Neuronal stem cell (in vitro differentiated cells): Measurements from ENCODE around the gene BANF2.

Source experiments
- DNase-seq: peaks from one replicate; pipeline ENCODE4 v3.0.0-alpha.2; 2013; ENCODE audit warnings: low spot score
- H2AFZ ChIP-seq: one replicate; pipeline ENCODE4 v1.6.1; 2013; ENCODE audit warnings: mild to moderate bottlenecking, low read length, inconsistent platforms
- H2AK5ac ChIP-seq: 2 replicates; pipeline ENCODE4 v1.6.1; 2013; ENCODE audit warnings: low read depth, mild to moderate bottlenecking, inconsistent platforms, low read length, moderate library complexity, mixed read lengths
- H2BK120ac ChIP-seq: 2 replicates; pipeline ENCODE4 v1.6.1; 2013; ENCODE audit warnings: low read depth, mild to moderate bottlenecking, inconsistent platforms, low read length, moderate library complexity, mixed read lengths
- H2BK12ac ChIP-seq: one replicate; pipeline ENCODE4 v1.6.1; 2013; ENCODE audit warnings: low read length, inconsistent platforms
- H2BK15ac ChIP-seq: 2 replicates; pipeline ENCODE4 v1.6.1; 2013; ENCODE audit warnings: mild to moderate bottlenecking, low read length, inconsistent platforms, mixed read lengths
- H2BK5ac ChIP-seq: one replicate; pipeline ENCODE4 v1.6.1; 2013; ENCODE audit warnings: inconsistent platforms, mild to moderate bottlenecking, low read length, moderate library complexity
- H3K14ac ChIP-seq: one replicate; pipeline ENCODE4 v1.6.1; 2013; ENCODE audit warnings: low read length, inconsistent platforms
- H3K18ac ChIP-seq: 2 replicates; pipeline ENCODE4 v1.6.1; 2013; ENCODE audit warnings: low read length, inconsistent platforms
- H3K23ac ChIP-seq: 2 replicates; pipeline ENCODE4 v1.6.1; 2013; ENCODE audit warnings: low read depth, mild to moderate bottlenecking, mixed read lengths, low read length, inconsistent platforms; ENCODE audit not compliant: poor library complexity
- H3K27ac ChIP-seq: replicated peaks from 3 replicates; pipeline ENCODE4 v1.5.1; 2013; ENCODE audit warnings: low read length, inconsistent platforms
- H3K27me3 ChIP-seq, 3 experiments: 2 replicates each; pipeline ENCODE4 v1.6.1; 2013; ENCODE audit warnings: low read length in 3 of 3, mild to moderate bottlenecking in 2 of 3, inconsistent platforms in 1 of 3, low read depth in 1 of 3, mixed read lengths in 1 of 3, moderate library complexity in 1 of 3; ENCODE audit not compliant: control insufficient read depth in 3 of 3, insufficient read depth in 3 of 3
- H3K36me3 ChIP-seq, 2 donors: replicated peaks in 1 of 2; 2 replicates each; pipeline ENCODE4 v1.6.1; 2013; ENCODE audit warnings: low read length in 2 of 2; ENCODE audit not compliant: control insufficient read depth in 2 of 2, insufficient read depth in 2 of 2
- H3K4ac ChIP-seq: 2 replicates; pipeline ENCODE4 v1.6.1; 2013; ENCODE audit warnings: inconsistent platforms, mild to moderate bottlenecking, low read length, moderate library complexity
- H3K4me1 ChIP-seq, 2 donors: 1 replicate in 1 of 2; 2 replicates in 1 of 2; pipeline ENCODE4 v1.6.1; 2013; ENCODE audit warnings: low read length in 2 of 2, low read depth in 1 of 2; ENCODE audit not compliant: control insufficient read depth in 2 of 2, insufficient read depth in 1 of 2
- H3K4me2 ChIP-seq: one replicate; pipeline ENCODE4 v1.6.1; 2013; ENCODE audit warnings: mild to moderate bottlenecking, low read length, inconsistent platforms; ENCODE audit not compliant: insufficient read depth, poor library complexity, severe bottlenecking
- H3K4me3 ChIP-seq, 2 donors: 2 replicates each; pipeline ENCODE4 v1.5.1; 2013; ENCODE audit warnings: low read length in 2 of 2, mild to moderate bottlenecking in 2 of 2, inconsistent platforms in 1 of 2, moderate library complexity in 1 of 2
- H3K79me1 ChIP-seq: one replicate; pipeline ENCODE4 v1.6.1; 2013; ENCODE audit warnings: low read depth, mild to moderate bottlenecking, inconsistent platforms, low read length, moderate library complexity
- H3K9ac ChIP-seq: one replicate; pipeline ENCODE4 v1.6.1; 2013; ENCODE audit warnings: mild to moderate bottlenecking, low read depth, low read length, inconsistent platforms; ENCODE audit not compliant: poor library complexity
- H3K9me3 ChIP-seq, 2 donors: replicated peaks in 1 of 2; 2 replicates each; pipeline versions ENCODE3 to v1.6.1; 2013; ENCODE audit warnings: low read length in 2 of 2, mild to moderate bottlenecking in 2 of 2, inconsistent platforms in 1 of 2, low read depth in 1 of 2, mixed read lengths in 1 of 2, moderate library complexity in 1 of 2; ENCODE audit not compliant: control insufficient read depth in 2 of 2, insufficient read depth in 1 of 2
- H4K8ac ChIP-seq: one replicate; pipeline ENCODE4 v1.6.1; 2013; ENCODE audit warnings: low read depth, mild to moderate bottlenecking, inconsistent platforms, low read length, moderate library complexity
- H4K91ac ChIP-seq: one replicate; pipeline ENCODE4 v1.6.1; 2013; ENCODE audit warnings: low read length, low read depth, mild to moderate bottlenecking, inconsistent platforms; ENCODE audit not compliant: poor library complexity
- WGBS, 2 donors: extraction: QIAGEN DNeasy Blood & Tissue Kit; methylation state at CpG; one replicate each; pipeline ENCODE4 v1.1.7; 2013; ENCODE audit warnings: missing lambda C conversion rate in 2 of 2, mixed read lengths in 1 of 2; ENCODE audit not compliant: insufficient read length in 2 of 2, insufficient replicate concordance in 1 of 2; ENCODE audit errors: extremely low coverage in 2 of 2; 5-methylcytosine and 5-hydroxymethylcytosine counted together

The BANF2 gene

GRCh38 chr20:17694767-17695166 lies 5.0 kb upstream of the BANF2 start:
- Histone ChIP-seq H3K36me3 (no peaks in the 10 kb centered on the region), H3K27ac (no peak overlapping the region), H4K8ac (no peak overlapping the region), H3K27me3 (peaks cover 0 to 24% (median 0%) of the 10 kb centered on the region in 3 experiments), H3K14ac (no peak overlapping the region), H3K9ac (no peak overlapping the region), H2AFZ (no peak overlapping the region), H3K18ac (no peak overlapping the region), H4K91ac (no peak overlapping the region), H3K79me1 (no peaks in the 10 kb centered on the region), H2BK5ac (no peak overlapping the region), H3K9me3 (peaks cover 3 to 4% of the 10 kb centered on the region in 2 donors), H2AK5ac (no peak overlapping the region), H3K4me1 (no peaks in the 10 kb centered on the region), H2BK15ac (no peak overlapping the region), H2BK120ac (no peak overlapping the region), H3K4ac (no peak overlapping the region), H2BK12ac (no peak overlapping the region), H3K23ac (no peak overlapping the region), H3K4me3 (no peak overlapping the region), H3K4me2 (no peak overlapping the region)
- WGBS, 2 donors: no CpG with 5 or more reads among the region's 3 CpGs
- DNase-seq: no peak

- Histone ChIP-seq H2AK5ac (no peak overlapping the region), H3K18ac (no peak overlapping the region), H2BK15ac (no peak overlapping the region), H3K4ac (no peak overlapping the region), H2BK12ac (no peak overlapping the region), H3K4me3 (no peak overlapping the region), H4K8ac (no peak overlapping the region), H4K91ac (no peak overlapping the region), H3K4me1 (no peaks in the 10 kb centered on the region), H3K36me3 (no peaks in the 10 kb centered on the region), H3K4me2 (no peak overlapping the region), H2BK5ac (no peak overlapping the region), H3K9me3 (no peaks in the 10 kb centered on the region), H3K27me3 (peaks cover 0 to 38% (median 0%) of the 10 kb centered on the region in 3 experiments), H3K27ac (no peak overlapping the region), H3K9ac (no peak overlapping the region), H2AFZ (no peak overlapping the region), H3K79me1 (no peaks in the 10 kb centered on the region), H3K14ac (no peak overlapping the region), H3K23ac (no peak overlapping the region), H2BK120ac (no peak overlapping the region)
- WGBS, 2 donors: no CpG with 5 or more reads among the region's 1 CpG
- DNase-seq: no peak
Observed at GRCh38 chr20:17696287-17696686, 3.5 kb upstream of the BANF2 start.

- H2BK12ac ChIP-seq: no peak overlapping the region
- H3K79me1 ChIP-seq: no peaks in the 10 kb centered on the region
- H3K4me2 ChIP-seq: no peak overlapping the region
Observed at GRCh38 chr20:17697171-17697570, 2.6 kb upstream of the BANF2 start.

GRCh38 chr20:17698384-17698783 lies 1.4 kb upstream of the BANF2 start:
- H3K18ac ChIP-seq: no peak overlapping the region
- no CpG with 5 or more reads among the region's 5 CpGs for WGBS, 2 donors
- H4K8ac ChIP-seq: no peak overlapping the region
- H3K4me3 ChIP-seq: no peak overlapping the region
- H2BK15ac ChIP-seq: no peak overlapping the region
- no peaks in the 10 kb centered on the region for H3K79me1 ChIP-seq
- H2BK120ac ChIP-seq: no peak overlapping the region
- no peak overlapping the region for H2AFZ ChIP-seq
- H2AK5ac ChIP-seq: no peak overlapping the region
- H4K91ac ChIP-seq: no peak overlapping the region
- no peak overlapping the region for H3K23ac ChIP-seq
- no peak overlapping the region for H3K14ac ChIP-seq
- no peak overlapping the region for H2BK12ac ChIP-seq
- no peak overlapping the region for H2BK5ac ChIP-seq
- no peak overlapping the region for H3K4me2 ChIP-seq
- no peak overlapping the region for H3K27ac ChIP-seq
- no peaks in the 10 kb centered on the region for H3K9me3 ChIP-seq
- no peak for DNase-seq
- H3K36me3 ChIP-seq: no peaks in the 10 kb centered on the region
- H3K4ac ChIP-seq: no peak overlapping the region
- peaks cover 0 to 50% (median 0%) of the 10 kb centered on the region in 3 experiments for H3K27me3 ChIP-seq
- no peak overlapping the region for H3K9ac ChIP-seq
- H3K4me1 ChIP-seq: no peaks in the 10 kb centered on the region

More at GRCh38 chr20:17697171-17697570, 2.6 kb upstream of the BANF2 start:
- Histone ChIP-seq H2BK5ac (no peak overlapping the region), H3K9ac (no peak overlapping the region), H3K9me3 (no peaks in the 10 kb centered on the region), H4K91ac (no peak overlapping the region), H3K27me3 (peaks cover 0 to 46% (median 0%) of the 10 kb centered on the region in 3 experiments), H3K4ac (no peak overlapping the region), H3K36me3 (no peaks in the 10 kb centered on the region), H3K14ac (no peak overlapping the region), H3K4me3 (no peak overlapping the region), H4K8ac (no peak overlapping the region), H3K23ac (no peak overlapping the region), H3K18ac (no peak overlapping the region), H3K27ac (no peak overlapping the region), H2AFZ (no peak overlapping the region), H2BK120ac (no peak overlapping the region), H2AK5ac (no peak overlapping the region), H3K4me1 (no peaks in the 10 kb centered on the region), H2BK15ac (no peak overlapping the region)
- no CpG with 5 or more reads among the region's 1 CpG for WGBS, 2 donors
- no peak for DNase-seq
